PC-3 (cell line): ENCODE results near the gene SEPTIN10.

Experiments used
- EZH2 ChIP-seq: fragments of 300-600 bp; sonication (generic); IDR thresholded peaks from one replicate; pipeline ENCODE4 v1.6.1; 2017; ENCODE audit warnings: antibody characterized with exemption, mild to moderate bottlenecking, low read length; ENCODE audit not compliant: unreplicated experiment
- EZH2phosphoT487 ChIP-seq: fragments of 300-600 bp; sonication (generic); IDR thresholded peaks from 2 replicates; pipeline ENCODE4 v1.6.1; 2018; ENCODE audit warnings: mild to moderate bottlenecking, antibody characterized with exemption, low read length, borderline replicate concordance
- TF ChIP-seq, protein P1 (sequence below): fragments of 300-600 bp; sonication (generic); conservative IDR thresholded peaks from 2 replicates; pipeline ENCODE4 v1.5.1; 2017; ENCODE audit warnings: antibody characterized with exemption, low read depth, mild to moderate bottlenecking, low read length

DNA sequence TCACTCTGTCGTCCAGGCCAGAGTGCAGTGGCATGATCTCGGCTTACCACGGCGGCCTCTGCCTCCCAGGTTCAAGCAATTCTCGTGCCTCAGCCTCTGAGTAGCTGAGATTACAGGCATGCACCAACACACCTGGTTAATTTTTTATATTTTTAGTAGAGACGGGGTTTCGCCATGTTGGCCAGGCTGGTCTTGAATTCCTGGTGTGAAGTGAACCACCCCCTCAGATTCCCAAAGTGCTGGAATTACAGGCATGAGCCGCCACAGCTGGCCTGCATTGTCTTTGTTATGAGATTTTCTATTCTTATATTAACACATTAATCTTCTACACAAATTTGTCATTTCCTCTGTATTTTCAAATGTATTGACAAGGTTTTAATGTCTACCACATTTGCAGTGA, 75.2 kb downstream of the SEPTIN10 start:
- TF ChIP-seq, protein P1, sequence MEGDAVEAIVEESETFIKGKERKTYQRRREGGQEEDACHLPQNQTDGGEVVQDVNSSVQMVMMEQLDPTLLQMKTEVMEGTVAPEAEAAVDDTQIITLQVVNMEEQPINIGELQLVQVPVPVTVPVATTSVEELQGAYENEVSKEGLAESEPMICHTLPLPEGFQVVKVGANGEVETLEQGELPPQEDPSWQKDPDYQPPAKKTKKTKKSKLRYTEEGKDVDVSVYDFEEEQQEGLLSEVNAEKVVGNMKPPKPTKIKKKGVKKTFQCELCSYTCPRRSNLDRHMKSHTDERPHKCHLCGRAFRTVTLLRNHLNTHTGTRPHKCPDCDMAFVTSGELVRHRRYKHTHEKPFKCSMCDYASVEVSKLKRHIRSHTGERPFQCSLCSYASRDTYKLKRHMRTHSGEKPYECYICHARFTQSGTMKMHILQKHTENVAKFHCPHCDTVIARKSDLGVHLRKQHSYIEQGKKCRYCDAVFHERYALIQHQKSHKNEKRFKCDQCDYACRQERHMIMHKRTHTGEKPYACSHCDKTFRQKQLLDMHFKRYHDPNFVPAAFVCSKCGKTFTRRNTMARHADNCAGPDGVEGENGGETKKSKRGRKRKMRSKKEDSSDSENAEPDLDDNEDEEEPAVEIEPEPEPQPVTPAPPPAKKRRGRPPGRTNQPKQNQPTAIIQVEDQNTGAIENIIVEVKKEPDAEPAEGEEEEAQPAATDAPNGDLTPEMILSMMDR = no peak
- no peak for TF ChIP-seq EZH2
- TF ChIP-seq EZH2phosphoT487 = no peak
